Hematopoietic multipotent progenitor cell treated with erythropoietin and hydrocortisone succinate and interleukin-3 and kit ligand, for 17 days (in vitro differentiated cells): ENCODE measurements around the gene GDPD3.
"Not testable (repeated sequence)": the region's sequence is repeated elsewhere in the genome, so short reads cannot be mapped to it uniquely, and the experiment has no call there.

Source experiments
- DNase-seq: peaks from one replicate; pipeline ENCODE4 v3.0.0-alpha.2; 2015; ENCODE audit warnings: low spot score

Gene GDPD3

DNA sequence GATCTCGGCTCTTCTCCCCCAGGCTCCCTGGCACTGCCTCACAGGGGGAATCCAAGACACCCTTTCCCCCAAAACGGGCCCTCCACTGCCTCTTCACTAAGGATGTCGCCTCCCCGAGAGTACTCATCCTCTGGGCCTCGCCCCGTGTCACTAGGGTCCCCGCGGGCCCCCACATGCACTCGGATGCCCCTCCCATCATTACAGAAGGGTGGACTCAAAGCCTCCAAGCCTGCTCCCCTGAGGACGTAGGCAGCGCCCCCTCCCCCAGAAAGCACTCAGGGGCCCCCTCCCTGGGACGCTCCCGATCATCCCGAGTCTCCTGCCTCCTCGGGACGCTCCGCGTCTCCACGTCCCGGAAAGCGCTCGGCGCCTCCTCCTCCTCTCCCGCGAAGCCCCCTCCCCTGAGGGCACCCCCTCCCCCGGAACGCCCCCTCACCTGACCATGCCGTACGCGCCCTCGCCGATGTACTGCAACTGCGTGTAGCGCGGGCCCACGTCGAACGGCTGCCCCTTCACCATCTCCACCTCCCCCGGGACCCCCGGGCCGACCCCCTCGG is 9.3 kb upstream of the GDPD3 start:
- no peak for DNase-seq

DNA sequence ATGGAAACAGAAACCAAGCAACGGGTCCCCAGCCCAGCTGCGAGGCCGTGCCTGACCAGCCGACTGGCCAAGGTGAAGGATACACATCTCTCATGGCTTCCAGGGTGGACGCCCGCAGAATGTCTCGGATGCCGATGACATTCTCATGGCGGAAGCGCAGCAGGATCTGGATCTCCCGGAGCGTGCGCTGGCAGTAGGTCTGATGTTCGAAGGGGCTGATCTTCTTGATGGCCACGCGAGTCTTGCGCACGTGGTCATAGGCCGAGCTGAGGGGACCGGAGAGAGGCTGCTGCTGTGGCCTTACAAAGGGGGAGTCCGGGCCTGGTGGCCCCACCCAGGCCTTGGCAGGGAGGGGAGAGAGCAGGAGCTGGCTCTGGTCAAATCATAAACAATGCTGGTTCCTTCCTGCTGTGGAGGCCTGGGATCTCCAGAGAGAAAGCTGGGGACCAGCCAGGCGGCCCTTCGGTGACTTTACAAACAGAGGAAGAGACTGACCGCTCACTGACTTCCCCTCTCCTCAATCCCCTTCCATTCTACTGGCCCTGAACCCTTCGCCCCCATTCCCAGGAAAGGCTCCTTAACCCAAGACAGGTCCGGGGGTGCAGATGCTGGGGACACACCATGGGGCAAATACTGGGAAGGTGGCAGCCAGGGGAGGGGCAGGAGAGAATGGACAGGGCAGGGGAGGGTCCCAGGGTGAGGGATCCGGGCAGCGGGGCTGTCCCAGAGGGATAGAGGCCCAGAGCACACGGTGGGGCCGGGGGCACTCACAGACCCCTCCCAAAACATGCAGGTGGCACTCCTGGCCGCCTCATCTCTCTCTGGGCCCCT is 8.6 kb upstream of the GDPD3 start:
- DNase-seq: no peak

DNA sequence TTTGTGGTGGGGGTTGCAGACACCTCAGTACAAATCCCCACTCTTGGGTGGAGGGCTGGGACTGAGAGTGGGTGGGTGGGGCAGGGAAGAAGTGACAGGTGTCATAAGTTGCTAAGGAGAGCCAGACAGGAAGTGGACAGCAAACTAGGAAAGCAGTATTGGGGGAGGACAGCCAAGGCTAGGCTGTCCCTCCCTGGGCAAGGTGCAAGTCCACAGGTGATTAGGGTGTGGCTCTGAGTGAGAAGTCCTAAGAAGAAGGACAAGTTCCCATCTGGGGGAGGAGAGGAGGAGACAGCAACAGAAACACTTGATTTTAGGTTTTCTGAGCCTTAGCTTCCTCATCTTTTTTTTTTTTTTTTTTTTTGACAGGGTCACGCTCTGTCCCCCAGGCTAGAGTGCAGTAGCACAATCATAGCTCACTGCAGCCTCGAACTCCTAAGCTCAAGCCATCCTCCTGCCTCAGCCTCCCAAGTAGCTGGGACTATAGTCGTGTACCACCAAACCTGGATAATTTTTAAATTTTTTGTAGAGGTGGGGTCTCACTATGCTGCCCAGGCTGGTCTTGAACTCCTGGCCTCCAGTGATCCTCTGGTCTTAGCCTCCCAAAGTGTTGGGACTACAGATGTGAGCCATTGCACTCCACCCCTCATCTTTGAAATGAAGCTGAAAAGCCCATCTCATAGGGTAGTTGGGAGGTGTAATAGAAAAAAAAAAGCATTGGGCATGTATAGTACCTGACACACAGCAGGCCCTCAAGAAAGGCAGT is 7.2 kb upstream of the GDPD3 start:
- DNase-seq: no peak

DNA sequence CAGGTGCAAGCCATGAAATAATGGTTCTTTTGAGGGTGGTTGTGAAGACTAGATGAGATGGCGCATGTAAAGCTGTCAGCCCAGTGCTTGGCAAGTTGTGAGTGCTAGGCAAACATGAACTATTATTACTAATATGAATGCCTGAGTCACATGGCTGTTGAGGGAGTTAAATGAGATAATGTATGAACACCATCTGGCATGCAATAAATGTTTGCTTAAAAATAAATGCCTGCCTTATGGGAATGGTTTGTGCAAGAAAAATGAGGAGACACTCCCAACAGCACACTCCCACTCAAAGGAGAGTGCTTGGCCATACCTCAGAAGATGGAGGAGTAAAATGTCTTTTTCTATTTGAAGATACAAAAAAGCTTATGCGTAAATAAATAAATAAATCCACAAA is 6.1 kb upstream of the GDPD3 start:
- no peak for DNase-seq

DNA sequence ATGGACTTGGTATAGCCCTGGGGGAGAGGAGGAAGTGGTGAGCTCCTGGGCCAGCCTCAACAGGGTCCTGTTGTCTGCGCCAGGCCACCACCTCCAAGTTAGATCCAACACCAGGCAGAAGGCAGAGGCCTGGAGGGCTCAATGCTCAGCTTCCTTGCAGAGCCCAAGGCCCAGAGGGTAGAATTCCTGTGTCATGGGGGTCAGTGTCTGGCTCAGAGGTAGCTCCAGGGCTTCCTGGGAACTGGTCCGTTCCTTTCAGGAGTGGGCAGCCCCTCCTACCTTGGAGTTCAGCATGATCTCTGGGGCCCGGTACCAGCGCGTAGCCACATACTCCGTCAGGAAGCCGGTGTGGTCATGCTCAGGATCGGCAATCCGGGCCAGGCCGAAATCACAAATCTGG is 4.4 kb upstream of the GDPD3 start:
- DNase-seq: no peak

DNA sequence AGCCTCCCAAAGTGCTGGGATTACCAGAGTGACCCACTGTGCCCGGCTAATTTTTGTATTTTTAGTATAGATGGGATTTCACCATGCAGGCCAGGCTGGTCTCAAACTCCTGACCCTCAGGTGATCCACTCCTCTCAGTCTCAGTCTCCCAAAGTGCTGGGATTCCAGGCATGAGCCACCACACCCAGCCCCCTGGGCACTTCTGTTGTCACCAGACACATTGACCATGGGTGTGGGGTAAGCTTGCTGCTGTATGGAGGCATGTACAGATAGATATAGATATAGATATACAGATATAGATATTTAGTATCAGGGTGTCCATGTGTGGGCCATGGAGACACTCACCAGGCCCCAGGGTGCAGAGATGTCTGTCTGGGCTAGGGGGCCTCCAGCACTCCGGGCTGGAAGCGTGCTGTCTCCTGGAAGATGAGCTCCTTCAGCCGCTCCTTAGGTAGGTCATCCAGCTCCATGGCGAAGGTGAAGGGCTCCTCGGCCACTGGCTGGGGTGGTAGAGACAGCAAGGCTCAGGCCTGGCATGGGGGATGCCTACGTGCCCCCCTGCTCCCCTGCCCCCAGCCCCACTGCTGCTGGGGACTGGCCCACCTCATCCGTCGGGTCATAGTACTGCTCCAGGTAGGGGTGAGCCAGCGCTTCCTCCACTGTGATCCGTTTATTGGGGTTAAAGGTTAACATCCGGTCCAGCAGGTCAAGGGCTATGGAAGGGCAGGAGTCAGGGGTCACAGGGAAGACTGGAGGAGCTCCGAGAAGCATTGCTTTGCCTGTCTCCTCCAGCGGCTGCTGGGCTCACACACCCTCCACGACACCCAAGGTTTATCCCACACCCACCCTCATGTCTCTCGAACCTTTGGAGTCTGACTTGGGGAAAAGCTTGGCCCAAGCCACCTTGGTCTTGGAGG is 3.2 kb upstream of the GDPD3 start:
- no peak for DNase-seq

DNA sequence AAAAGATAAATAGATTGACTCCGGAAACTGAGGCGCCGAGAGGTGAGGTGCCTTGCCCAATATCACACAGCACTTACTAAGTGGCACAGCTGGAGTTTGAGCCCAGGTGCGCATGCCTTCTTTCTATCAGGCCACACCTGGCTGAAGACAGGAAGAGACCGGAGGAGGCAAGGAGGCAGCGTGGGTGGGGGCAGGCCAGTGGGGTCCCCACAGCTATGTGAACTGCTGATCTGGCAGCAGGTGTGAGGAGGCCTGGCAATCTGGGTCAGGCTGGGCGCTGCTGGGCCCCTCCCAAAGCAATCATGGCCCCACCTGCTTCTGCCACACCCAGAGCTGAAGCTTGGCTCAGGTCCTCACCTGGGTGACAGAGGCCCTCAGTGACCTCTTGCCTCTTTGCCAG is 1.9 kb upstream of the GDPD3 start:
- no peak for DNase-seq

DNA sequence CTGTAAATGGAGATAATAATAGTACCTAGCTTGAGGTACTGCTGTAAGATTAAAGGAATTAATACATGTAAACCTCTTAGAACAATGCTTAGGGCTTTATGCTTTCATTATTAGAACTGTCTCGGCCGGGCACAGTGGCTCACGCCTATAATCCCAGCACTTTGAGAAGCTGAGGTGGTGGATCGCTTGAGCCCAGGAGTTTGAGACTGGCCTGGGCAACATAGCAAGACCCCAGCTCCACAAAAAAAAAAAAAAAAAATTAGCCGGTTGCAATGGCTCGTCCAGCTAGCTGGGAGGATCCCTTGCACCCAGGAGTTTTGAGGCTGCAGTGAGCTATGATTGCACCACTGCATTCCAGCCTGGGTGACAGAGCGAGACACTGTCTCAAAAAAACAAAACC is 1.5 kb upstream of the GDPD3 start:
- not testable (repeated sequence) for DNase-seq

DNA sequence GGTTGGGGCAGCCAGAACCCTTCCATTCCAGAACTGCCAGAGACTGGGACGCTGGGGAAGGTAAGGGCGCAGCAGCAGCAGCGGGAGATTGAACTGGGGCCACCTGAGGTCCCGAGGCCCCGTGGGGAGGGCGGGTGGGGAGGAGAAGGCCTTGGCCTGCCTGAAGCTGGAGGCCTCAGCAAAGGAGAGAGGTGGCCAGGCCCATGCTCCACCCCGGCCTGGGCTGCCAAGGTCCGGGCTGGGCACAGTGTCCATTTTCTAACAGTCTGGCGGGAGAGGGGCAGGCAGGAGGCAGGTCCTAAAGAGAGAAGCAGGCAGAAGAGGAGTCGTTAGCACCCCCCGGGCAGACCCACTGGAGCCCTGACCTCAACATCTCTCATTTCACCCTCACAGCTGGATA is 1.1 kb upstream of the GDPD3 start:
- DNase-seq: no peak

DNA sequence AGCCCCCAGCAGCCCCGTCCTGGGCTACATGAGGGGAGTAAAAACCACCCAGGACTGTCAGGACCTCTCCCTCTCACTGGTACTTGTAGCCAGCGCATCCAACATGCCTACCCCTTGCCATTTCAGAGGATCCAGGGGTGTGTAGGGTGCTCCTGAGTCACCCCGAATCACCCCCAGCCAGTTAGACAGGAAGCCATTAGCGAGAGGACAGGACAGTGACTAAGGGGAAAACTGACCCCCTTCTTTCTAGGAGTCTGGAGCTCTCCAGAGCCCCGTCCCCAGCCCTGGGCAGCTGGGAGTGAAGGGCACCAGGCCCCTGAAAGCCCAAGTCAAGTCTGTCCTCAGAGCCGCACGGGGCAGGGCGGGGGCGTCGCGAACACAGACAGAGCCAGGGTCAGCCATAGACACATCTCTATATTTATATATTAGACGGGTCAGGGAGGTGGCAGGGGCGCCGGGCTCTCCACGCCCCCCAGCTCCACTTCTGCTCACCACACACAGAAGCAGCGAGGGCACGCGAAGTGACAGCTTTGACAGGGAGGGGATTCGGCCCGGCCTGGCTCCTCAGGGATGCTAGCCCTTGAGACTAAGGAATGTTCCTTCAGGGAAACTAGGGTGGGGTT is 485 bp upstream of the GDPD3 start:
- DNase-seq: no peak

DNA sequence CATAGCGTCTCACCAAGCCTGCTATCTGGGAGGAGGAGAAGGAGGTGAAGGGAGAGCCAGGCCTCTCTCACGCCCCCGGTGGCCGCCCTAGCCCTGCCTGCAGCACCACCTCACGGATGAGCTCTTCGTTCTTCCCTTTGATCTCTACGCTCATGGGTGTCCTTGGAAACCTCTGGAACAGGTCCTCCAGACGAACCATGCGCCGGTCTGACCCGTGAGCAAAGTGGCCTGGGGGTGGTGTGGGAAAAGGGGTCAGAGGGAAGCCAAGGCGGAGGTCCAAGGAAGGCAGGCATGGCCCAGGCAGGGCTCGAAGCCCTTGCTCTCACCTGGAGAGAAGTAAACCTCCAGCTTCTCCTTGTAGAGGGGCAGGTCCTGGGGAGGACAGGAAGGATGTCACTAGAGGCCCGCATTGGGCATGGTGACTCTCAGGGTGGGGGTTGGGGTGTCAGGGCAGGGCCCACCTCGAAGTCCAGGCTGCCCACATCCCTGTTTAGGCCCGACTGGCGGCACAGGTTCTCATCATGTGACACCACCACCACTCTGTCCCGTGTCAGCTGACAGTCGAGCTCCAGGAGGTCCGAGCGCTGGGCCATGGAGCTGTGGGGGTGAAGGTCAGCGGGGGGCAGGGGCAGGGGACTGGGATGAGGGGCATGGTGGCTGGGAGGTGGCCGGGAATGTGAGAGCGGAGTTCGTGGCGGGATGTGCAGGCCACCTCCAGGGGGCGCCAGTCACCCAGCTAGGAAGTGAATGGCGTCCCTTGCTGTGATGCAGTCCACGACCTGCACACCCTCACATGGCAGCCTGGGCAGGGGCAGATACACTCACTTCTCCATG is 923 bp downstream of the GDPD3 start:
- peak; percentile 56 for DNase-seq

DNA sequence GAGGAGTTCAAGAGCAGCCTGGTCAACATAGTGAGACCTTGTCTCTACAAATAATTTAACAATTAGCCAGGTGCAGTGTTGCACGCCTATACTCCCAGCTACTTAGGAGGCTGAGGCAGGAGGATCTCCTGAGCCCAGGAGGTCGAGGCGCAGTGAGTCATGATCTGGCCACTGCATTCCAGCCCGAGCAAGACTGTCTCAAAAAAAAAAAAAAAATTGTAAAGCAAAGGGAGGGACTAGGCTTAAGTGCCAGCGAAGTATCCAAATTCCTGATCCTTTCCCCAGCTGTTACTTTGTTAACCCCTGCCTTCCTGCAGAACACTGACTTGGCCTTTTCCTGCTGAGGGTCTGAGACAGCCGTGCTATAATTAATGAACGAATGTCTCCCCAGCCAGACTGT is 2.7 kb downstream of the GDPD3 start:
- DNase-seq: no peak

DNA sequence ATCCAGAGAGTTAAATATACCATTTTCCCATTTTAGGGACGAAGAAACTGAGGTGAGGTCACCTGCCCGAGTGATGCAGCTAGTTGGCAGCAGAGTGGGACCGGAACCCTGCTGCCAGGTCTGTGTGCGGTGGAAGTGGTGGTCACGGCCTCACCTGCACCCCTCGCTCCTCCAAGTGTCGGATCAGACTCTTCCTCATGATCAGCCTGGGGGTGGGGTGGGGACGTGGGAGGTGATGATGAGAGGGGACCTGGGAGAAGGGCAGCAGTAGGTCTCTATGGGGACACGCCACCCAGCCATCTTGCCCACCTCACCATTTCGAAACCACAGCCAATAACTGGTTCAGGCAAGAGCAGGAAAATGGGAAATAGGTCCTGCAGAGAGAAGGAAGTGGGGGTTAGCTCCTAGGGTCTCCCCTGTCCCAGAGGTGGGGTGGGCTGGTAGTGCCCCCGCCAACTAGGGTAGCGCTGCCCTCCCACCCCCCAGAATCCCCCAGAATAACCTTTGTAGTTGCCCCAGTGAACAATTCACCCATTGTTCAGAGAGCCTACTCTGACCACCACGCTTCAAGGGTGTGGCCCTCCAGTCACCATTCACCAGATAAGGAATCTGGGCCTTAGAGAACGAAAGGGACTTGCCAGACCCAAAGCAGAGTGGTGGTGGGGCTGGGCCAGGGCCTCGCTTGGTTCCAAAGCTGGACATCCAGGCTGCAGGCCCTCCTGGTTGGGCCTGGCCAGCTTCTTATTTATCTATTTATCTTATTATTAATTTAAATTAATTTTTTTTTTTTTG is 5.1 kb downstream of the GDPD3 start:
- no peak for DNase-seq

DNA sequence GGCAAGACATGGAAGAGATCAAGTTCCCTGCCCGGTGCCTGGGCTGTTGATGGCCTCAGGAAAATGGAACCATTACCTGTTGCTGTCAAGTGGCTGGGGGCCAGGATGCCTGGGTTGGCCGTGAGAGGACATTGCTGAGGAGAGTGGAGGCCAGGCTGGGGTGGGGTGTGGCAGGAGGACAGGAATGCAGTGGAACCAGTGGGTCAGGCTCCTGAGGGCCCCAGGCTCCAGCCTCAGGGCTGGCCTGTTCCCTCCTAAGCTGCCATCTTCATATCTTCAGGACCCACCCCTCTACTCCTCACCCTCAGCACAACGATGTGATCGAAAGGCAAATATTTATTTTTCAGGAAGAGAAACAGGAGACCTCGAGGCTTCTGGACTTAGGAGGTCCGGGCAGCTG is 8.8 kb downstream of the GDPD3 start:
- DNase-seq: no peak

DNA sequence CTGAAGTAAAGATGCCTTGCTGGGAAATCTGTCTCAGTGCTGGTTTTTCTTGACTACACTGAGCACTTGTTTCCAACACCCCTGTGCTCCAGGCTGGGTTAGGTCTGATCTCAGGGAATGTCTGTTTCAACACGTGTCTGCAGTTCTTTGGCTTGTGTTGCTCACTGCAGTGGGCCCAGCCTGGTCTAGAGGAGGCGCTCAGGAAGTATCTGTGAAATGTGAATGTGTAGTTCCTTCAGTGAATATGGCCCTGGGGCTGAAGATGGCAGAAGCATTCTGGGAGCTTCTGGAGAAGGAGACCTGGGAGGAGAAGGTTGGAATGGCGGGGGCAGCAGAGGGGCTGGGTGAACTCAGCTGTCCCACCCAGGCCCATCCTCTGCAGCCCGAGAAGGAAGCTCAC is 9.2 kb downstream of the GDPD3 start:
- no peak for DNase-seq

DNA sequence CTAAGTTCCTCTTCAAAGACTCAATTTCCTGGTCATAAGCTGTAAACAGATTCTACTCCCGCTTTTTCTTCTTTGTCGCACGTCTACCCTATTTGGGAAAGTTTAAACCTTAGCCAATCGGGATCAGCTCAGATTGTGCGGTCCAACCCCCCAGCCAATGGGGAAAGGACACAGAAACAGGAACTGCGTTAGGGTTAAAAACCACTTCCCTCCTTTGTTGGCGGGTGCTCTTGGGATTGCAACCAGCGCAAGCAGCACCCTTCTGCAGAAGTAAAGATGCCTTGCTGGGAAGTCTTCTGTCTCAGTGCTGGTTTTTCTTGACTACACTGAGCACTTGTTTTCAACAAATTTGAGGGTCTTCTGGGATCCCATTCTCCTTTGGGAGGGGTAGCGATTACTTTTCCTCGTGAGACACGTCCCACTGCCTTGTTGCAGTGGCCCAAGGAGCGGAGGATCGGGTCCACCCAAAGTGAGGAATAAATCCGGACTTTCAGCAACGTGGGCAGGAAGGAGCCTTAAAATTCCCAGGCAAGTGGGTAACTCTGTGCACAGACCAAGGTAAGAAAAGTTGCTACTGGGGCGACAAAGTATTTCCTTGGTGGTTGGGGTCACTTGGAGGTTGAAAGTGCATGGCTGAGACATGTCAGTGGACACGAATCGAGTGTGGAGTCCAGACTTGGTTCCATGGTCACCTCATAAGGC is 16.3 kb downstream of the GDPD3 start:
- DNase-seq: no peak

DNA sequence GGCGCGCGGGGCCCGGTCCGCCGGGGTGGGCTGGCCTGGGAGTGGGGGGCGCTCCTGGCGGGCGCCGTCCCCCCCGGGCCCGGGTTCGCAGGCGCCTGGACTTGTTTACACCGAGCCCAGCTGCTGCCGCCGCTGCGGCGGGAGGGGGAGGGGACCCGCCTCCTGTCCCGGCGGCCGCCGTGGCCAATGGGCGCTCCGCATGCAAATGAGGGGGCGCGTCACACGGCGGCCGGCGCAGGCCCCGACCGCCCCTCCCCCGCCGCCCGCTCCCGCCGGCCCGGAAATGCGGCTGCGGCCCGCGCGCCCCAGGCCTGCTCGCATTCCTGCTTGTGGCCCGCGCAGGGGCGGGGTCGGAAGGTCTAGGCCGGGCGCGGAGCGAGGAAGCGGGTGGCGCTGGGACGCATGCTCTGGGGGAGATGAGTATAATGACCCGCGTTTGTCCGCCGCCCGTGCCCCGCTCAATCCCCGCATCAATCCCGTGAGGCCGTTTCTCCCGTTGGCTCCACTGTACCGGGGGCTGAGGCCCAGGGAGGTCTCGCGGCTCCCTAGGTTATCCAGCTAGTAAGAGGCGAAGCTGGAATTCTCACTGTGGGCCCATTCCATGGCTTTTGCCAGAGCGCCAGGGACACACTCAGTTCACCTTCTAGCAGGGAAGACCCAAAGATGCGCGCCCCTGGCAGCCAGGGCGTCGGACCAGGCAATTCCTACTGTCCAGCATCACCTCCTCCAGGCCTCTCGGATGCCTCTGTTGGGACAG is 17.1 kb downstream of the GDPD3 start, which contains the start of gene YPEL3:
TSS of gene YPEL3 (minus strand) at position 109 of the 757 bp plus-strand sequence. CDS start 731 bp downstream, outside the sequence.
- peak; percentile 90 for DNase-seq
